ENCODE data around the gene GALNT10.

GALNT10 gene

DNA sequence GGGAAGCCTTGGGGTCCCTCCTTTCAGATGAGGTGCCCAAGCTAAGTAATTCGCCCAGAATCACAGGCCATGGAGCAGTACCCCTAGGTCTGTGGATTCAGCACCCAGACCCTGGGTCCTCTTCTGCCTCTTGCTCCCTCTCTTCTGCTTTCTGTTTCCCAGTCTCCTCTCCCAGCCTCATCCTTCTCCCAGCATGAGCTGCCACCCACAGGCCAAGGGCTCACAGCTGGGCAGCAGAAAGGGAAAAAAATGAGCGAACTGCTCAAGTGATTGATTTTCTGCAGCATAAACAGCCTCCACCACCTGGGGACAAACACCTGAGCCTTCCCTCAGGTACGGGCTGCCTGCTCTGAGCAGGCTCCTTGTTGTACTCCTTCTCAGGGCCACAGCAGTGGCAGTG is 141.4 kb downstream of the GALNT10 start:
- TF ChIP-seq, protein P1, sequence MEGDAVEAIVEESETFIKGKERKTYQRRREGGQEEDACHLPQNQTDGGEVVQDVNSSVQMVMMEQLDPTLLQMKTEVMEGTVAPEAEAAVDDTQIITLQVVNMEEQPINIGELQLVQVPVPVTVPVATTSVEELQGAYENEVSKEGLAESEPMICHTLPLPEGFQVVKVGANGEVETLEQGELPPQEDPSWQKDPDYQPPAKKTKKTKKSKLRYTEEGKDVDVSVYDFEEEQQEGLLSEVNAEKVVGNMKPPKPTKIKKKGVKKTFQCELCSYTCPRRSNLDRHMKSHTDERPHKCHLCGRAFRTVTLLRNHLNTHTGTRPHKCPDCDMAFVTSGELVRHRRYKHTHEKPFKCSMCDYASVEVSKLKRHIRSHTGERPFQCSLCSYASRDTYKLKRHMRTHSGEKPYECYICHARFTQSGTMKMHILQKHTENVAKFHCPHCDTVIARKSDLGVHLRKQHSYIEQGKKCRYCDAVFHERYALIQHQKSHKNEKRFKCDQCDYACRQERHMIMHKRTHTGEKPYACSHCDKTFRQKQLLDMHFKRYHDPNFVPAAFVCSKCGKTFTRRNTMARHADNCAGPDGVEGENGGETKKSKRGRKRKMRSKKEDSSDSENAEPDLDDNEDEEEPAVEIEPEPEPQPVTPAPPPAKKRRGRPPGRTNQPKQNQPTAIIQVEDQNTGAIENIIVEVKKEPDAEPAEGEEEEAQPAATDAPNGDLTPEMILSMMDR (IDR thresholded peaks at IDR 0.05; ENCODE audit: low read depth, low read length), result no peak
- no peak for DNase-seq
- H3K27ac ChIP-seq, result no peak overlapping the region
- no peaks in the 10 kb centered on the region for H3K36me3 ChIP-seq
- no peaks in the 10 kb centered on the region for H3K27me3 ChIP-seq (ENCODE audit: insufficient read depth, low read depth, severe bottlenecking)
- H3K4me3 ChIP-seq (ENCODE audit: low read depth, low read length), result no peak overlapping the region
- no peaks in the 10 kb centered on the region for H3K9me3 ChIP-seq (ENCODE audit: severe bottlenecking)

DNA sequence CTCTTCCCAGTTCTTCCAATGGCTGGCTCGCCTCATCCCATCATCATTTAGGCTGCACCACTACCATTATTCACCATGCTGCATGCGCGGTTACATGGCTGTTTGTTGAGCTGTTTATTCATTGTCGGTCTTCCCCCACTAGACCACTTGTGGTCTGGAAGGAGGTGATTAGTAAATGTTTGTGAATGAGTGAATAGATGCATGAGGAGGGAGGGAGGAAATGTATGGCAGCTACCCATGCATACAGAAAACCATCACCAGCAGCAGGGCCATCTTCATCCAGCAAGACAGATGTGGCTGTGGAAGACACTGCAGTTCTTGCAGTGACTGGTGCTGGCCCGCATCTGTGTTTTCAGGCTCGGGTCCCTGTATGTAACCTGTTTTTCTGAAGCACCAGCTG is 141.9 kb downstream of the GALNT10 start:
- TF ChIP-seq, protein P1 (IDR thresholded peaks at IDR 0.05; ENCODE audit: low read depth, low read length), result no peak
- no peak overlapping the region for H3K27ac ChIP-seq
- DNase-seq, result no peak
- H3K9me3 ChIP-seq (ENCODE audit: severe bottlenecking), result no peaks in the 10 kb centered on the region
- no peaks in the 10 kb centered on the region for H3K27me3 ChIP-seq (ENCODE audit: insufficient read depth, low read depth, severe bottlenecking)
- no peak overlapping the region for H3K4me3 ChIP-seq (ENCODE audit: low read depth, low read length)
- no peaks in the 10 kb centered on the region for H3K36me3 ChIP-seq

DNA sequence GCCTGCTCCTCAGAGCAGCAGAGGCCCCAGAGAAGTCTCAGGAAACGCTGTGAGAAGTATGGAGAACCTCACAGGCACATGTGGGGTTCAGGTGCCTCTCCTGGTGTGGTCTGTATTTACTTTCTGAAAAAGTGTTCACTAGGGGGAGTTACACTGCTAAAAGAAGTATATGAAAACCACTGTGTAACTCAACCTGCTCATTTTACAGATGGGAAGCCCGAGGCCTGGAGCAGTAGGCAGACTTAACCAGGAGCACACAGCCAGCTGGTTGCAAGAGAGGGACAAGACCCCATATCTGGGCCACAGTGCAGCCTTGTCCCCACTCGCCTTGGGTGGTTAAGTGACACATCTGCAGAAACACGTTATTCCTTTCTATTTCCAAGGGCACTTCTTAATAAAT is 142.5 kb downstream of the GALNT10 start:
- TF ChIP-seq, protein P1 (IDR thresholded peaks at IDR 0.05; ENCODE audit: low read depth, low read length), result no peak
- Histone ChIP-seq H3K36me3 (no peaks in the 10 kb centered on the region), H3K4me3 (ENCODE audit: low read depth, low read length) (no peak overlapping the region), H3K9me3 (ENCODE audit: severe bottlenecking) (no peaks in the 10 kb centered on the region), H3K27ac (no peak overlapping the region), H3K27me3 (ENCODE audit: insufficient read depth, low read depth, severe bottlenecking) (no peaks in the 10 kb centered on the region)
- DNase-seq, result no peak

DNA sequence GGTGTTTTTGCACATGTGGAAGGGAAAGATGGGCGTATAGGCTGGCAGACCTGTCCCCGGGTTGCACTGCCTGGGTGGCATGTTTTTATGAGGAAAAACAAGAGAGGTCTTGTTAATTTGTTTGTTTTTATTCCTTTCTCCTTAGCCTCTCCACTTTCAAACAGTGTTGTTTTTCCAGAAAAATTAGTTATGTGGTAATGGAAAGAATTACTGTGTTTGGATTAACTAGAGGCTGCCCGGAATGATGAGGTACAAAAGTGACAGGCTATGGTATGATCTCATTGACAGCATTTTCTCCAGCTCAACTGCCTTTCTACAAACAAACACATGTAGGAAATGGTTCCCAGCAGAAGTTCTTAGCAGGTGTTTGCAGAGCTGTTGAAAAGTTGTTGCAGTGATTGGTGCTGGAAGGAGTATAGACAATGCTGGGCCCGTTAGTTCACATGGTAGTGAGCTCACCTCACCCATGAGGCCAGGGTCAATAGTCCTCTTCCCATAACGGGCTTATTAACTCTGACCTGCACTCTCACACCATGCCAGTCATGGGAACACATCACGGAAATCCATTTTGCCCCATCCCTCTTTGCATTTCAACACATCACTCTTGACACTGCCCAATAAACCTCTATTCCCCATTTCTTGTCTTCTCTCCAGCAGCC is 144.0 kb downstream of the GALNT10 start:
- Histone ChIP-seq H3K9me3 (ENCODE audit: severe bottlenecking) (no peaks in the 10 kb centered on the region), H3K27me3 (ENCODE audit: insufficient read depth, low read depth, severe bottlenecking) (no peaks in the 10 kb centered on the region), H3K36me3 (no peaks in the 10 kb centered on the region), H3K4me3 (ENCODE audit: low read depth, low read length) (no peak overlapping the region), H3K27ac (no peak overlapping the region)
- TF ChIP-seq, protein P1 (IDR thresholded peaks at IDR 0.05; ENCODE audit: low read depth, low read length), result no peak
- DNase-seq, result no peak

DNA sequence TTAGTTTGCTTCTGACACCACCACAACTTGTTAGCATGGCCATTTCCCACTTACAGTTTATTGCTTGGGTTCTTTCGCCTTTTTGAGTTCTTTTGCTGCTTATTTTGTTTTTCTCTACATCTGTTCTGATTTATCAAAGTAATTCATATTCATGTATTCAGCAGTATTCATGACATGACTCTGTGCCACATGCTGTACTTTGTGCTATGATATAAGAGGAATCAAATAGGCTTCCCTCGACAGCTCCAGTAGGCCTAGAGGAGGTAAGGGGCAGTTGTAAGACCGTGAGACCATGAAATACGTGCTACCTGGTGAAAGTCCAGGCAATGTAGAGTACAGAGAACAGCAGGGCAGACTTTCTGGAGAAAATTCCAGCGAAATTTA is 144.5 kb downstream of the GALNT10 start:
- TF ChIP-seq, protein P1 (IDR thresholded peaks at IDR 0.05; ENCODE audit: low read depth, low read length), result no peak
- no peaks in the 10 kb centered on the region for H3K27me3 ChIP-seq (ENCODE audit: insufficient read depth, low read depth, severe bottlenecking)
- no peak overlapping the region for H3K27ac ChIP-seq
- no peak overlapping the region for H3K4me3 ChIP-seq (ENCODE audit: low read depth, low read length)
- no peak for DNase-seq
- no peaks in the 10 kb centered on the region for H3K9me3 ChIP-seq (ENCODE audit: severe bottlenecking)
- H3K36me3 ChIP-seq, result no peaks in the 10 kb centered on the region

DNA sequence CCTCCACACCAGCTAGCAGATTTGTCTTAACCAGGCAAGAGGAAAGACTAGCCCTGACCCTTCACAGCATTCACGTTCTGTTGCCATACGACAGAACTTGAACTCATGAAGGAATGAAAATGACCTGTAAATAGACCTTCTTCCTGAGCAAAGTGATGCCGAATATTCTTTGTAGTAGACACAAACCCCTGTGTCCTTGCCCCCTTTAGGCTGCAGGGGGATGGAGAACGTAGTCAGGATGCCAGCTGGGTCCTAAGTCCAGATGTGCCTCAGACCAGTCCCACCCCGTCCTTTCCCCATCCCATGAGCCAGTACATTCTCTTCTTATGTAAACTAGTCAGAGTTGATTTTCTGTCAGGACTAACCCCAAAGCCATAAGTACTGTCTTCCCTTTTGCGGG is 151.1 kb downstream of the GALNT10 start:
- Histone ChIP-seq H3K27me3 (ENCODE audit: insufficient read depth, low read depth, severe bottlenecking) (no peaks in the 10 kb centered on the region), H3K27ac (no peak overlapping the region), H3K36me3 (no peaks in the 10 kb centered on the region), H3K9me3 (ENCODE audit: severe bottlenecking) (no peaks in the 10 kb centered on the region), H3K4me3 (ENCODE audit: low read depth, low read length) (no peak overlapping the region)
- no peak for DNase-seq
- TF ChIP-seq, protein P1 (IDR thresholded peaks at IDR 0.05; ENCODE audit: low read depth, low read length), result no peak

Measured in WERI-Rb-1 (cell line).